ENCODE data around the gene VIPR2.

The VIPR2 gene

GRCh38 chr7:159025161-159025779, 119.4 kb downstream of the VIPR2 start:
- no peaks in the 10 kb centered on the region for H3K9me3 ChIP-seq (ENCODE audit: control insufficient read depth, insufficient read depth, low read length)
- H3K4me1 ChIP-seq (ENCODE audit: control insufficient read depth, insufficient read depth, low read length) = no peaks in the 10 kb centered on the region
- H3K36me3 ChIP-seq (ENCODE audit: control insufficient read depth, insufficient read depth, low read length) = no peaks in the 10 kb centered on the region

GRCh38 chr7:159024280-159024951, 120.3 kb downstream of the VIPR2 start:
- Histone ChIP-seq H3K4me3 (ENCODE audit: low read depth, low read length) (no peak overlapping the region), H3K9ac (ENCODE audit: low read depth, low read length) (no peak overlapping the region), H3K27me3 (ENCODE audit: control insufficient read depth, insufficient read depth, low read length) (no peaks in the 10 kb centered on the region), H3K4me1 (ENCODE audit: control insufficient read depth, insufficient read depth, low read length) (no peaks in the 10 kb centered on the region), H3K36me3 (ENCODE audit: control insufficient read depth, insufficient read depth, low read length) (no peaks in the 10 kb centered on the region), H3K9me3 (ENCODE audit: control insufficient read depth, insufficient read depth, low read length) (no peaks in the 10 kb centered on the region)

More at GRCh38 chr7:159025161-159025779, 119.4 kb downstream of the VIPR2 start:
- no peak overlapping the region for H3K4me3 ChIP-seq (ENCODE audit: low read depth, low read length)
- no peak overlapping the region for H3K9ac ChIP-seq (ENCODE audit: low read depth, low read length)
- no peaks in the 10 kb centered on the region for H3K27me3 ChIP-seq (ENCODE audit: control insufficient read depth, insufficient read depth, low read length)

- H3K4me3 ChIP-seq (ENCODE audit: low read depth, low read length) = no peak overlapping the region
- no peaks in the 10 kb centered on the region for H3K4me1 ChIP-seq (ENCODE audit: control insufficient read depth, insufficient read depth, low read length)
- H3K9ac ChIP-seq (ENCODE audit: low read depth, low read length) = no peak overlapping the region
Observed at GRCh38 chr7:159023746-159024145, 120.9 kb downstream of the VIPR2 start.

GRCh38 chr7:159023206-159023605, 121.5 kb downstream of the VIPR2 start:
- Histone ChIP-seq H3K4me3 (ENCODE audit: low read depth, low read length) (no peak overlapping the region), H3K4me1 (ENCODE audit: control insufficient read depth, insufficient read depth, low read length) (no peaks in the 10 kb centered on the region), H3K9me3 (ENCODE audit: control insufficient read depth, insufficient read depth, low read length) (no peaks in the 10 kb centered on the region), H3K9ac (ENCODE audit: low read depth, low read length) (no peak overlapping the region), H3K27me3 (ENCODE audit: control insufficient read depth, insufficient read depth, low read length) (no peaks in the 10 kb centered on the region), H3K36me3 (ENCODE audit: control insufficient read depth, insufficient read depth, low read length) (no peaks in the 10 kb centered on the region)

More at GRCh38 chr7:159023746-159024145, 120.9 kb downstream of the VIPR2 start:
- Histone ChIP-seq H3K27me3 (ENCODE audit: control insufficient read depth, insufficient read depth, low read length) (no peaks in the 10 kb centered on the region), H3K9me3 (ENCODE audit: control insufficient read depth, insufficient read depth, low read length) (no peaks in the 10 kb centered on the region), H3K36me3 (ENCODE audit: control insufficient read depth, insufficient read depth, low read length) (no peaks in the 10 kb centered on the region)

GRCh38 chr7:159022238-159022993, 122.3 kb downstream of the VIPR2 start:
- Histone ChIP-seq H3K27me3 (ENCODE audit: control insufficient read depth, insufficient read depth, low read length) (no peaks in the 10 kb centered on the region), H3K36me3 (ENCODE audit: control insufficient read depth, insufficient read depth, low read length) (no peaks in the 10 kb centered on the region), H3K9ac (ENCODE audit: low read depth, low read length) (no peak overlapping the region), H3K4me3 (ENCODE audit: low read depth, low read length) (no peak overlapping the region), H3K9me3 (ENCODE audit: control insufficient read depth, insufficient read depth, low read length) (no peaks in the 10 kb centered on the region), H3K4me1 (ENCODE audit: control insufficient read depth, insufficient read depth, low read length) (no peaks in the 10 kb centered on the region)

GRCh38 chr7:159020987-159021386, 123.7 kb downstream of the VIPR2 start:
- no peaks in the 10 kb centered on the region for H3K4me1 ChIP-seq (ENCODE audit: control insufficient read depth, insufficient read depth, low read length)
- no peak overlapping the region for H3K9ac ChIP-seq (ENCODE audit: low read depth, low read length)
- H3K27me3 ChIP-seq (ENCODE audit: control insufficient read depth, insufficient read depth, low read length) = no peaks in the 10 kb centered on the region
- no peaks in the 10 kb centered on the region for H3K36me3 ChIP-seq (ENCODE audit: control insufficient read depth, insufficient read depth, low read length)
- H3K4me3 ChIP-seq (ENCODE audit: low read depth, low read length) = no peak overlapping the region
- no peaks in the 10 kb centered on the region for H3K9me3 ChIP-seq (ENCODE audit: control insufficient read depth, insufficient read depth, low read length)

- Histone ChIP-seq H3K9ac (ENCODE audit: low read depth, low read length) (no peak overlapping the region), H3K27me3 (ENCODE audit: control insufficient read depth, insufficient read depth, low read length) (no peaks in the 10 kb centered on the region), H3K9me3 (ENCODE audit: control insufficient read depth, insufficient read depth, low read length) (no peaks in the 10 kb centered on the region), H3K4me1 (ENCODE audit: control insufficient read depth, insufficient read depth, low read length) (no peaks in the 10 kb centered on the region), H3K36me3 (ENCODE audit: control insufficient read depth, insufficient read depth, low read length) (no peaks in the 10 kb centered on the region), H3K4me3 (ENCODE audit: low read depth, low read length) (no peak overlapping the region)
Observed at GRCh38 chr7:159019111-159019510, 125.6 kb downstream of the VIPR2 start.

- Histone ChIP-seq H3K9ac (ENCODE audit: low read depth, low read length) (no peak overlapping the region), H3K4me1 (ENCODE audit: control insufficient read depth, insufficient read depth, low read length) (no peaks in the 10 kb centered on the region), H3K27me3 (ENCODE audit: control insufficient read depth, insufficient read depth, low read length) (no peaks in the 10 kb centered on the region), H3K4me3 (ENCODE audit: low read depth, low read length) (no peak overlapping the region), H3K36me3 (ENCODE audit: control insufficient read depth, insufficient read depth, low read length) (no peaks in the 10 kb centered on the region), H3K9me3 (ENCODE audit: control insufficient read depth, insufficient read depth, low read length) (no peaks in the 10 kb centered on the region)
Observed at GRCh38 chr7:159017741-159018140, 126.9 kb downstream of the VIPR2 start.

GRCh38 chr7:159017210-159017609, 127.5 kb downstream of the VIPR2 start:
- Histone ChIP-seq H3K9ac (ENCODE audit: low read depth, low read length) (no peak overlapping the region), H3K4me3 (ENCODE audit: low read depth, low read length) (no peak overlapping the region), H3K36me3 (ENCODE audit: control insufficient read depth, insufficient read depth, low read length) (no peaks in the 10 kb centered on the region), H3K27me3 (ENCODE audit: control insufficient read depth, insufficient read depth, low read length) (no peaks in the 10 kb centered on the region), H3K9me3 (ENCODE audit: control insufficient read depth, insufficient read depth, low read length) (no peaks in the 10 kb centered on the region), H3K4me1 (ENCODE audit: control insufficient read depth, insufficient read depth, low read length) (no peaks in the 10 kb centered on the region)

- Histone ChIP-seq H3K4me1 (ENCODE audit: control insufficient read depth, insufficient read depth, low read length) (no peaks in the 10 kb centered on the region), H3K27me3 (ENCODE audit: control insufficient read depth, insufficient read depth, low read length) (no peaks in the 10 kb centered on the region), H3K9me3 (ENCODE audit: control insufficient read depth, insufficient read depth, low read length) (no peaks in the 10 kb centered on the region), H3K36me3 (ENCODE audit: control insufficient read depth, insufficient read depth, low read length) (no peaks in the 10 kb centered on the region), H3K4me3 (ENCODE audit: low read depth, low read length) (no peak overlapping the region), H3K9ac (ENCODE audit: low read depth, low read length) (no peak overlapping the region)
Observed at GRCh38 chr7:159016591-159016990, 128.1 kb downstream of the VIPR2 start.

- H3K4me3 ChIP-seq (ENCODE audit: low read depth, low read length) = no peak overlapping the region
- no peak overlapping the region for H3K9ac ChIP-seq (ENCODE audit: low read depth, low read length)
- H3K9me3 ChIP-seq (ENCODE audit: control insufficient read depth, insufficient read depth, low read length) = no peaks in the 10 kb centered on the region
- no peaks in the 10 kb centered on the region for H3K4me1 ChIP-seq (ENCODE audit: control insufficient read depth, insufficient read depth, low read length)
- no peaks in the 10 kb centered on the region for H3K27me3 ChIP-seq (ENCODE audit: control insufficient read depth, insufficient read depth, low read length)
- no peaks in the 10 kb centered on the region for H3K36me3 ChIP-seq (ENCODE audit: control insufficient read depth, insufficient read depth, low read length)
Observed at GRCh38 chr7:159015454-159016410, 128.9 kb downstream of the VIPR2 start.
